ENCODE measurements around the gene CORIN. TPM values are rescaled to one million over a fixed set of nuclear protein-coding genes. Genes with fewer than 3 reads are reported as not detected.

Gene CORIN
- total and polyA plus RNA-seq, 2 experiments from 2014 or later: not detected

- Histone ChIP-seq H4K20me1 (replicated peaks; ENCODE audit: insufficient read depth) (no peaks in the 10 kb centered on the region), H3K27me3 (ENCODE audit: insufficient read depth) (no peaks in the 10 kb centered on the region), H3K9me2 (ENCODE audit: insufficient read depth) (no peaks in the 10 kb centered on the region), H3K4me1 (ENCODE audit: insufficient read depth) (no peaks in the 10 kb centered on the region), H3F3A (replicated peaks; ENCODE audit: low read depth) (no peaks in the 10 kb centered on the region), H3K4me2 (no peak overlapping the region), H3K79me2 (replicated peaks; ENCODE audit: insufficient read depth) (no peaks in the 10 kb centered on the region), H3K36me3 (ENCODE audit: insufficient read depth) (no peaks in the 10 kb centered on the region), H2AFZ (no peak overlapping the region), H3K27ac (ENCODE audit: low read depth) (no peak overlapping the region), H3K4me3 (no peak overlapping the region)
- ATAC-seq: no peak
- H3K27me3 Mint-ChIP-seq (ENCODE audit: insufficient read depth, low read depth, poor library complexity): peaks cover 2% of the 10 kb centered on the region
- no peak for DNase-seq (ENCODE audit: low spot score)
- no peak overlapping the region for H3K4me3 Mint-ChIP-seq
- no peaks in the 10 kb centered on the region for H3K9me3 Mint-ChIP-seq
- TF ChIP-seq ZNF462 (CRISPR knock-in tag; IDR thresholded peaks at IDR 0.05): no peak
- H3K36me3 Mint-ChIP-seq (ENCODE audit: low read depth): no peaks in the 10 kb centered on the region
- H3K4me1 Mint-ChIP-seq: peaks cover 12% of the 10 kb centered on the region
- no peak overlapping the region for H3K27ac Mint-ChIP-seq
Measured at GRCh38 chr4:47701286-47701685, 136.6 kb downstream of the CORIN start.

- H3K9me2 ChIP-seq (ENCODE audit: insufficient read depth): no peaks in the 10 kb centered on the region
- no peaks in the 10 kb centered on the region for H4K20me1 ChIP-seq (replicated peaks; ENCODE audit: insufficient read depth)
- no peak overlapping the region for H2AFZ ChIP-seq
- H3K27ac ChIP-seq (ENCODE audit: low read depth): no peak overlapping the region
- Mint-ChIP-seq H3K4me3 (no peak overlapping the region), H3K36me3 (ENCODE audit: low read depth) (no peaks in the 10 kb centered on the region), H3K27me3 (ENCODE audit: insufficient read depth, low read depth, poor library complexity) (no peaks in the 10 kb centered on the region), H3K9me3 (no peaks in the 10 kb centered on the region), H3K27ac (no peak overlapping the region), H3K4me1 (peaks cover 5% of the 10 kb centered on the region)
- ATAC-seq (no peak), DNase-seq (ENCODE audit: low spot score) (no peak)
- H3K4me1 ChIP-seq (ENCODE audit: insufficient read depth): no peaks in the 10 kb centered on the region
- H3K36me3 ChIP-seq (ENCODE audit: insufficient read depth): no peaks in the 10 kb centered on the region
- H3K27me3 ChIP-seq (ENCODE audit: insufficient read depth): no peaks in the 10 kb centered on the region
- no peak overlapping the region for H3K4me3 ChIP-seq
- no peaks in the 10 kb centered on the region for H3K79me2 ChIP-seq (replicated peaks; ENCODE audit: insufficient read depth)
- H3F3A ChIP-seq (replicated peaks; ENCODE audit: low read depth): no peaks in the 10 kb centered on the region
- no peak overlapping the region for H3K4me2 ChIP-seq
- TF ChIP-seq STAT1 (IDR thresholded peaks at IDR 0.05; ENCODE audit: unreplicated experiment): no peak
- TF ChIP-seq, protein P1, sequence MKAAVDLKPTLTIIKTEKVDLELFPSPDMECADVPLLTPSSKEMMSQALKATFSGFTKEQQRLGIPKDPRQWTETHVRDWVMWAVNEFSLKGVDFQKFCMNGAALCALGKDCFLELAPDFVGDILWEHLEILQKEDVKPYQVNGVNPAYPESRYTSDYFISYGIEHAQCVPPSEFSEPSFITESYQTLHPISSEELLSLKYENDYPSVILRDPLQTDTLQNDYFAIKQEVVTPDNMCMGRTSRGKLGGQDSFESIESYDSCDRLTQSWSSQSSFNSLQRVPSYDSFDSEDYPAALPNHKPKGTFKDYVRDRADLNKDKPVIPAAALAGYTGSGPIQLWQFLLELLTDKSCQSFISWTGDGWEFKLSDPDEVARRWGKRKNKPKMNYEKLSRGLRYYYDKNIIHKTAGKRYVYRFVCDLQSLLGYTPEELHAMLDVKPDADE (IDR thresholded peaks at IDR 0.05): no peak
- TF ChIP-seq CREB1 (CRISPR knock-in tag; IDR thresholded peaks at IDR 0.05; ENCODE audit: low read depth): no peak
- TF ChIP-seq ZNF331 (CRISPR knock-in tag; IDR thresholded peaks at IDR 0.05; ENCODE audit: low read depth): no peak
- TF ChIP-seq ZNF462 (CRISPR knock-in tag; IDR thresholded peaks at IDR 0.05): no peak
- no peak for TF ChIP-seq EZH2phosphoT487 (IDR thresholded peaks at IDR 0.05; ENCODE audit: unreplicated experiment)
Measured at GRCh38 chr4:47698837-47699236, 139.0 kb downstream of the CORIN start.

Data from GM23338 (cell line).